Gastroesophageal sphincter (tissue), 3 donors: Measurements from ENCODE around the gene ETFB.

ENCODE experiments used
- CTCF ChIP-seq, 4 experiments: fragments of 200-600 bp in 2 of 4; fragments of 450-650 bp in 2 of 4; sonication (generic) in 1 of 4; IDR thresholded peaks; one replicate each; pipeline ENCODE4 v1.5.1; 2017 to 2019; ENCODE audit warnings: antibody characterized with exemption in 4 of 4, mild to moderate bottlenecking in 2 of 4, moderate library complexity in 2 of 4
- EP300 ChIP-seq: sonication (generic); formaldehyde crosslinking; IDR thresholded peaks from one replicate; pipeline ENCODE4 v1.6.1; 2017; ENCODE audit warnings: antibody characterized with exemption, mild to moderate bottlenecking
- POLR2A ChIP-seq, 2 donors: fragments of 450-650 bp; IDR thresholded peaks; one replicate each; pipeline ENCODE4 v1.6.1; 2017; ENCODE audit warnings: antibody characterized with exemption in 2 of 2, mild to moderate bottlenecking in 2 of 2, moderate library complexity in 1 of 2
- POLR2AphosphoS5 ChIP-seq: sonication (generic); formaldehyde crosslinking; IDR thresholded peaks from one replicate; pipeline ENCODE4 v1.6.1; 2017; ENCODE audit warnings: antibody characterized with exemption

- TF ChIP-seq CTCF (IDR thresholded peaks at IDR 0.05) (peak in 3 of 4 experiments; percentile 44 to 57 (median 49)), POLR2AphosphoS5 (no peak), POLR2A (IDR thresholded peaks at IDR 0.05) (no peak), EP300 (no peak)
Observed at GRCh38 chr19:51407511-51408131, 41.4 kb upstream of the ETFB start.
